Muscle of leg (tissue), 11 donors: ENCODE data around the gene TBC1D16. TPM values are rescaled to one million over a fixed set of nuclear protein-coding genes. Genes with fewer than 3 reads are reported as not detected.

Experiments used
- DNase-seq: peaks from one replicate; pipeline ENCODE4 v3.0.0; 2013
- H3K27ac ChIP-seq: one replicate; pipeline ENCODE4 v1.5.1; 2013; ENCODE audit warnings: mild to moderate bottlenecking, low read length, control low read depth
- H3K27me3 ChIP-seq: one replicate; pipeline ENCODE4 v1.6.1; 2013; ENCODE audit warnings: low read length; ENCODE audit not compliant: control insufficient read depth, insufficient read depth
- H3K36me3 ChIP-seq: one replicate; pipeline ENCODE4 v1.6.1; 2013; ENCODE audit warnings: low read length; ENCODE audit not compliant: control insufficient read depth, insufficient read depth
- H3K4me1 ChIP-seq: one replicate; pipeline ENCODE4 v1.6.1; 2013; ENCODE audit warnings: low read length; ENCODE audit not compliant: control insufficient read depth, insufficient read depth
- H3K4me3 ChIP-seq: one replicate; pipeline ENCODE4 v1.5.1; 2013; ENCODE audit warnings: low read length, control low read depth
- H3K9me3 ChIP-seq: replicated peaks from 2 replicates; pipeline ENCODE4 v1.6.1; 2013; ENCODE audit warnings: low read depth, low read length; ENCODE audit not compliant: control insufficient read depth
- WGBS: methylation state at CpG from one replicate; pipeline ENCODE4 v1.1.5; 2013; ENCODE audit warnings: missing lambda C conversion rate; ENCODE audit not compliant: insufficient coverage; 5-methylcytosine and 5-hydroxymethylcytosine counted together
- polyA plus RNA-seq, 8 donors: library from polyadenylated mRNA; unstranded; fragments of 120-200 nt; gene quantifications; one replicate each; pipeline versions ENCODE4 v1.2.1 to v1.2.3, GENCODE V29; 2013; ENCODE audit warnings: inconsistent platforms in 1 of 8, low replicate concordance in 1 of 8; ENCODE audit not compliant: insufficient read length in 8 of 8, insufficient read depth in 1 of 8
- total RNA-seq: library from RNA; stranded (reverse); fragments of 120-200 nt; gene quantifications from one replicate; pipeline ENCODE4 v1.2.4, GENCODE V29; 2013

The TBC1D16 gene
- total and polyA plus RNA-seq, 9 donors = 22.6 to 43.8 (median 34.1) TPM

DNA sequence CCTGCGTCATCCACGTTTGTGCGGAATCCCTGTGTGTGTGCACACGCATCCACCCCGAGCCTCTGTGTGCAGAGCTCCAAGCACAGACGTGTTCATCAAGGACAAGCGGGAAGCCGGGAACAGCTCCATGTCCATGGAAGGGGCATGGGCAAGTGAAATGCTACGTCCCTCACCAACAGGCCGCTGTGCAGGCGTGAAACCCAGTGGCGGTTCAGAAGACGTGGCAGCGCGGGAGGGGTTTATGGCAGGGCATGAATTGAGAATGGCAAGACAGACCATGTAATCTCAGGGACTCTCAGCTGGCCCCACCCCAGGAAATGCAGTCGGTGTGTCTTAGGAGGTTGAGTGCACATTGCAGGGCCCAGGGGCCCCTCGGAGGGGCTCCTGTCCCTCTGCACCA is 52.7 kb downstream of the TBC1D16 start:
- no peak for DNase-seq
- WGBS = 84% methylated on average over 11 of the region's 17 CpGs
- Histone ChIP-seq H3K27ac (no peak overlapping the region), H3K27me3 (no peaks in the 10 kb centered on the region), H3K9me3 (no peaks in the 10 kb centered on the region), H3K4me3 (no peak overlapping the region), H3K4me1 (peaks cover 26% of the 10 kb centered on the region), H3K36me3 (peaks cover 4% of the 10 kb centered on the region)

DNA sequence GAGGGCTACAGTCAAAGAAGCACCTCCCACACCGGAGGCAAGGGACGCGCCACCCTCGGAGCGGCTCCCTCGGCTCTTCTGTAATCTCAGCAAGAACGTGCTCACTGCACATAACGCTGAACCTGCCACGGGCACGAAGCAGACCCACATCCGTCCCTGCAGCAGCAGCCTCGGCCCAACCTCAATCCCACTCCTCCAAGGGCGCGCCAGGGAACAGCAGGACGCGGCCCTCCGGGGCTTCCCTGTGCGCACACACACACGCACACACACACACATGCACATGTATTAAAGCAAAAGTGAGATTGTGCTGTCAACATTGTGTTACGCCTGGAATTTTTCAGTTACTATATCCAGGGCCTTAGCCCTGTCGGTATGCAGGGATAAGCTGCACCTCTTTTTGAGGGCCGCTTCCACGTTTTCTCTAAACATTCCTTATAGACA is 54.0 kb downstream of the TBC1D16 start:
- 77% methylated on average over 19 of the region's 23 CpGs for WGBS
- no peak for DNase-seq
- no peak overlapping the region for H3K27ac ChIP-seq
- peaks cover 6% of the 10 kb centered on the region for H3K36me3 ChIP-seq
- no peak overlapping the region for H3K4me3 ChIP-seq
- H3K4me1 ChIP-seq = peaks cover 20% of the 10 kb centered on the region
- H3K9me3 ChIP-seq = no peaks in the 10 kb centered on the region
- H3K27me3 ChIP-seq = no peaks in the 10 kb centered on the region

DNA sequence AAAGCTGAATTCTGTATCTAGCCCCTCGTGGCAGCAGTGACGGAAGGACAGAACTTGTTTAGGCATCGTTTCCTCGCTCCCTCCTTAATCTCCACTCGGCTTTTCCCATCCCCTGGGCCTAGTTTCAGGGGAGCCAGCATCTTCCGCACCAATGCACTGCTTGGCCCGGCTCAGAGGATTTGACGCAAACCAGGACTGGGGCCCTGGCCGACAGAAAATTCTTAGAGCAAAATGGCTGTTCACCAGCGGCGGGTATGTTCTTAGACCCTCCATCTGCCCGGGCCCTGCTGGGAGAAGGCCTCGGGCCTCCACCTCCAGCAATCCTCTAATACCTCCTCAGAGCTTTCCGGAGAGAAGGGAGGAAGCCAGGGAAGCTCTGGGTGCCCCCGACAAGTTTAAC is 54.6 kb downstream of the TBC1D16 start:
- Histone ChIP-seq H3K36me3 (peaks cover 11% of the 10 kb centered on the region), H3K4me3 (no peak overlapping the region), H3K27ac (no peak overlapping the region), H3K27me3 (no peaks in the 10 kb centered on the region), H3K9me3 (no peaks in the 10 kb centered on the region), H3K4me1 (peaks cover 14% of the 10 kb centered on the region)
- no peak for DNase-seq
- WGBS = 58% methylated on average over 12 of the region's 15 CpGs

DNA sequence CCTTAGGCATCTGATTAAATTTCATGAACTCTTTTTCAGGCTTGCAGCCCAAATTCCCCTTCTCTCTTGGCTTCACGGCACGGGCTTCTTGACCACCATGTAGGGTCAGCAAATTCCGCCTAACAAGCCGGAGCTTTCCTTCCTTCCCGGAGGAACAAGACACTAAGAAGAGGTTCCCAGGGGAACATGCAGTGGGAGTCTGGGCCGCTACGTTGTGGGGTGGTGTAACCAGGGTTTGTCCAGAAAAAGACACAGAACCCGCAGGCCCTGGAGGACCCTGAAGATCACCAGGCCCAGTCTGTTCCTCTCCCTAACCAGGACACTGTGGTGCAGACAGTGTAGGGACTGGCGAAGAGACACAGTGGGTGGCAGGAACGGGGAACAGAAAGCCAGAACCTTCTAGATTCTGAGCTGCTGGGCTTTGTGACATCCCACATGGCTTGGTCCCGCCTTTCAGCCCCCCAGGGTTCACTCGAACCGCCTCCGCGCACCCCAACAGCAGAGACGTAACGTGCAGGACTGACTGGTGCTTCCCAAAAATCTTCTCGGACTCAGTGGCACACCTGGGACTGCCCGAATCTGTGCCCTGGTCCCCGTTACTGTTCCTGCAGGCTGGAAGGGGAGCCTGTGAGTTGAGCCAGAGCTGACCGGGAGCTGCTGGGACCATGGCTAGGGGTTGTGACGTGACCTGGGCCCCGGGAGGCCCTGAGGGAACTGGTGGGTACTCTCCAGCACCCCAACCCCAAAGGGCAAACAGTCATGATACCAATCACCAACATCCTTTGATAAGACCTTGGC is 55.2 kb downstream of the TBC1D16 start:
- no peak for DNase-seq
- peaks cover 12% of the 10 kb centered on the region for H3K36me3 ChIP-seq
- no peaks in the 10 kb centered on the region for H3K27me3 ChIP-seq
- no peaks in the 10 kb centered on the region for H3K9me3 ChIP-seq
- no peak overlapping the region for H3K27ac ChIP-seq
- 89% methylated on average over 12 of the region's 23 CpGs for WGBS
- H3K4me3 ChIP-seq = no peak overlapping the region
- H3K4me1 ChIP-seq = peaks cover 12% of the 10 kb centered on the region

DNA sequence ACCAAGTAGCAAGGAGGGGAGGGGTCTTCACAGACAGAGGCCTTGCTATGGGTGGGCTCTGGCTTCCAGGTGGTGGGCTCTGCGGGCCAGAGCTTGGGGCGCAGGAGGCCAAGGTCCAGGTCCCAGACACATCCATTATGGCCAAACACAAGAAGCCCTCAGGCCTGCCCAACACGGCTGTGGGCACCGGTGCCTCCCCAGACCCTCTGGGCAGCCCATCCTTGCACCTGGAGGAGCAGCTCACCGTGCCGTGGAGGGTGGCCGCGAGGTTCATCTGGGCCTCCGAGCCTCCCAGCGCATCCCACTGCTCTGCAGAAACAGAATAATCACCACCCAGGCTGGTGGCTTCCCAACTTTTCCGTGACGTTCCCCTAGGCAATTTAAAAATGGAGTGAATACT is 55.9 kb downstream of the TBC1D16 start:
- peaks cover 12% of the 10 kb centered on the region for H3K4me1 ChIP-seq
- H3K27me3 ChIP-seq = no peaks in the 10 kb centered on the region
- peaks cover 12% of the 10 kb centered on the region for H3K36me3 ChIP-seq
- no peak for DNase-seq
- no peak overlapping the region for H3K4me3 ChIP-seq
- 94% methylated on average over 2 of the region's 12 CpGs for WGBS
- H3K9me3 ChIP-seq = no peaks in the 10 kb centered on the region
- H3K27ac ChIP-seq = no peak overlapping the region

DNA sequence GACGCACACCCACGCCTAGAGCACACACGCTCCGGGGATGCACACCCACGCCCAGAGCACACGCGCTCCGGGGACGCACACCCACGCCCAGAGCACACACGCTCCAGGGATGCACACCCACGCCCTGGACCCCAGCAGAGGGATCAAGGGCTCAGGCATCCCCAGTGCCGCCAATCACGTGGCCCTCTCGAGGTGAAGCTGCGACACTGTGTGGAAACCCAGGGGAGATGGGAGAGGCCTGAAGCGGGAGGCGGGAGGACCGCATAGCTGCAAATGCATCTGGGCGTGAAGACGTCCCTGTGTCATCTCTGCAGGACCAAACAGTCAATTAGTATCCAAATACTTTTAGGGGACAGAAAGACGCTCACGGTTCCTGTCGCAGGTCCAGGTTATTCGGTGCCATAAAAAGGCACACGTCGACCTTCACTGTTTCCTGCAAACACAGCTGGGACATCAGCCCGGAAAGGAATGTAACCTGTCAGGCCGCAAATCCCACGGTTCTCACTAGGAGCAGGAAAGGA is 56.4 kb downstream of the TBC1D16 start:
- no peak for DNase-seq
- 73% methylated on average over 27 of the region's 30 CpGs for WGBS
- Histone ChIP-seq H3K27me3 (no peaks in the 10 kb centered on the region), H3K9me3 (no peaks in the 10 kb centered on the region), H3K4me3 (no peak overlapping the region), H3K36me3 (peaks cover 12% of the 10 kb centered on the region), H3K4me1 (peaks cover 16% of the 10 kb centered on the region), H3K27ac (no peak overlapping the region)

DNA sequence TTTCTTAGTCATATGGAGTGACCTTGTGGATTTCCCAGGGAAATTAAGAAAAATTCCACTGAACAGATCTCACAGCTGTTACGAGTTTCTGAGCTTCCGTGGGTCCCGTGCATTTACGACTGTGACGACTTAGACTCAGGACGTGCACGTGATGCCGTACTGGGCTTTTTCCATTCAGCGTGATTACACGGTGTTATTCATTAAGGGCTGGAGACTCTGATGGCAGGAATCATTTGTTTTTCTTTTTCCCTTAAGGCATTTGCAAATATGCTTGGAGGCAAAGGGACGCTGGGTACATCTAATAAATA is 57.2 kb downstream of the TBC1D16 start:
- WGBS = 46% methylated on average over 8 of the region's 11 CpGs
- DNase-seq = no peak
- no peaks in the 10 kb centered on the region for H3K9me3 ChIP-seq
- peaks cover 19% of the 10 kb centered on the region for H3K4me1 ChIP-seq
- peaks cover 12% of the 10 kb centered on the region for H3K36me3 ChIP-seq
- H3K27ac ChIP-seq = no peak overlapping the region
- no peak overlapping the region for H3K4me3 ChIP-seq
- H3K27me3 ChIP-seq = no peaks in the 10 kb centered on the region

DNA sequence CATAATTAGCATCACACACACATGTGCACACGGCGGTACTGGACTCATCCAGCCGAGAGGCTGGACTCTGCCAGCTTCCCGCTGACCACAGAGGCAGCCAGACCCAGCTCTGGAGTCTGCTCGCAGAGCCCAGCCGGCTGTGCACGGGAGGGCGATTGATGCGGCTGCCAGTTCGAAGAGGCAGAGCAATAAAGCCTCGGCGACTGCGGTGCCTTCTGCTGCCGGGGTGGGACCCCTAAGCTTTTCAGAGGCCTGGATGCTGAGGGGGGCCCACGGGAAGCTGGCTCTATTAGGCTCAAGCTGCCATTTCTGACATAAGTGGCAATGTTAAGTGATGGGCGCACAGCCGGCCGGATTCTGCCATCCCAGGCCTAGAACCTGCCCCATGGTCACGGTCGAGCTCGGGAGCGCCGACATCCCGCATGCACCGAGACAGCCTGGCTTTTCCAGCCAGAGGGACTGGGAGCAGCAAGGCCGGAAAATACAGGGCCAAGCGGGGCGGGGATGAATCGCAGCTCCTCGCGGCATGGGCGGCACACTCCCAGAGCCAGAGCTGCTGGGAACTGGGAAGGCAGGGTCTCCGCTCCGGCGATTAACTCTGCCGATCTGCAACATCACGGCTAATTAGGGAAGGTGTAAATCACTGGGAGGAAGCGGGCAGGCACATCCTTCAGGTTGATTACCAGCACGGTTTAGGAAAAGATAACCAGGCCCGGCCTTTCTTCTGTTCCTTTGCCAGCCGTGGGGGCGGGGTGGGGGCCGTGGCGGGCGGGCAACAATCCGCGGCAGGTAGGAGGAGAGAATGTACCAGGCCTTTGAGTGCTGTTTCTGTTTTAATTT is 57.7 kb downstream of the TBC1D16 start:
- Histone ChIP-seq H3K4me3 (no peak overlapping the region), H3K27ac (no peak overlapping the region), H3K36me3 (peaks cover 12% of the 10 kb centered on the region), H3K27me3 (no peaks in the 10 kb centered on the region), H3K4me1 (peaks cover 19% of the 10 kb centered on the region), H3K9me3 (no peaks in the 10 kb centered on the region)
- 60% methylated on average over 38 of the region's 47 CpGs for WGBS
- DNase-seq = peak; percentile 49

DNA sequence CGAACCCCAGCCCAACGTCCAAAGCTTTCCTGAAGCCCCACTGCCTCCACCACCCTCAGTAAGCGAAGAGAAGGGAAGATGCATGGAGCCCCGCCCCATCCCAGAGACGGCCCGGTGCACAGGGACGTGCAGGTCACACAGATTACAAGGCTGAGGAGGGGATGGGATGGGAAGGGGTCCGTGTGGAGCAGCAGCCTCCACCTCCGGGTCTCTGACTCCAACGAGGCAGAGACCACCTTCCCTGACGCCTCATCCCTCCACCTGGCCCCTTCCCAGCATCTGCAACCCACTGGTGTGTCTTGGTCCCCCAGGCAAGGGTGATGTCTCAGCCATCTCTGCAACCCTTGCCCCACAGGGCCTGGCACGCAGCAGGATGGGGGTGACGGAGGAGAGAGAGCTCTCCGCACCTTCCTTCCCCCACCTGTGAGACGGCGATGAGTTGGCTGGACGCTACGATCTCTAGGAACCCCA is 58.5 kb downstream of the TBC1D16 start:
- no peak for DNase-seq
- WGBS = 86% methylated on average over 12 of the region's 18 CpGs
- H3K27ac ChIP-seq = no peak overlapping the region
- H3K4me3 ChIP-seq = no peak overlapping the region
- no peaks in the 10 kb centered on the region for H3K27me3 ChIP-seq
- peaks cover 16% of the 10 kb centered on the region for H3K36me3 ChIP-seq
- no peaks in the 10 kb centered on the region for H3K9me3 ChIP-seq
- peaks cover 19% of the 10 kb centered on the region for H3K4me1 ChIP-seq

DNA sequence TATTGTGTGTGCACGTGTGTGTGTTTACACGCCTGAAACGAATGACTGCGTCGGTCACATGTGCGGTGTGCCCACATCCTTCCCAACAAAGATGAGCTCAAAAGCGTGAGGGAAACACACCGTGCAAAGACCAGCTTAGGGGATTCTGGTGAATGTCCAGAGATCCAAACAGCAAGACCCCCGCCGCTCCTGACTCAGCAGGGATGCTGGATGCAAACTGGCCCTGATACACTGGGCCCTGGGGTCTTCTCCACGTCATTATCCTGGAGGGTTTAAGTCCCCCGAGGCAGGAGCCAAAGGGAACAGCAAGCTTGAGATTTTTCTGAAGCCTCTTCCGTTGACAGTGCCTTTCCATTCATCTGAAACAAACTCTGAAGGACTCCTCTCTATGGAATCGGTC is 59.2 kb downstream of the TBC1D16 start:
- no peak overlapping the region for H3K27ac ChIP-seq
- H3K4me3 ChIP-seq = no peak overlapping the region
- peaks cover 23% of the 10 kb centered on the region for H3K36me3 ChIP-seq
- no peak for DNase-seq
- 91% methylated on average over 14 of the region's 14 CpGs for WGBS
- no peaks in the 10 kb centered on the region for H3K27me3 ChIP-seq
- H3K9me3 ChIP-seq = no peaks in the 10 kb centered on the region
- peaks cover 19% of the 10 kb centered on the region for H3K4me1 ChIP-seq
